Rectal smooth muscle tissue (tissue), 1 donor: ENCODE results near the gene ABL1.
"Not testable (repeated sequence)": the region's sequence is repeated elsewhere in the genome, so short reads cannot be mapped to it uniquely, and the experiment has no call there.

Source experiments
- H3K27ac ChIP-seq: one replicate; pipeline ENCODE4 v1.7.0; 2013; ENCODE audit warnings: low read depth, low read length, inconsistent platforms
- H3K27me3 ChIP-seq: one replicate; pipeline ENCODE4 v1.7.0; 2013; ENCODE audit warnings: low read length; ENCODE audit not compliant: control insufficient read depth, insufficient read depth
- H3K36me3 ChIP-seq: one replicate; pipeline ENCODE4 v1.7.0; 2013; ENCODE audit warnings: low read length; ENCODE audit not compliant: control insufficient read depth, insufficient read depth
- H3K4me1 ChIP-seq: one replicate; pipeline ENCODE4 v1.7.0; 2013; ENCODE audit warnings: low read length; ENCODE audit not compliant: control insufficient read depth, insufficient read depth
- H3K4me3 ChIP-seq: one replicate; pipeline ENCODE4 v1.7.0; 2013; ENCODE audit warnings: low read length
- H3K9ac ChIP-seq: one replicate; pipeline ENCODE4 v1.7.0; 2013; ENCODE audit warnings: low read length

Gene ABL1

GRCh38 chr9:130845901-130846481, 10.9 kb downstream of the ABL1 start:
- Histone ChIP-seq H3K9ac (no peak overlapping the region), H3K27ac (peak overlapping the region; percentile 96), H3K27me3 (no peaks in the 10 kb centered on the region), H3K4me1 (peaks cover 71% of the 10 kb centered on the region), H3K36me3 (no peaks in the 10 kb centered on the region), H3K4me3 (peak overlapping the region; percentile 40)

GRCh38 chr9:130846487-130847305, 11.6 kb downstream of the ABL1 start:
- Histone ChIP-seq H3K9ac (no peak overlapping the region), H3K4me3 (peak overlapping the region; percentile 40), H3K4me1 (peaks cover 71% of the 10 kb centered on the region), H3K27ac (peak overlapping the region; percentile 96), H3K27me3 (no peaks in the 10 kb centered on the region), H3K36me3 (no peaks in the 10 kb centered on the region)

GRCh38 chr9:130847306-130848217, 12.5 kb downstream of the ABL1 start:
- Histone ChIP-seq H3K9ac (no peak overlapping the region), H3K4me3 (no peak overlapping the region), H3K4me1 (peaks cover 65% of the 10 kb centered on the region), H3K27me3 (no peaks in the 10 kb centered on the region), H3K36me3 (no peaks in the 10 kb centered on the region), H3K27ac (peak overlapping the region; percentile 96)

GRCh38 chr9:130848514-130848913, 13.5 kb downstream of the ABL1 start:
- H3K27me3 ChIP-seq, H3K4me3 ChIP-seq, H3K9ac ChIP-seq, H3K36me3 ChIP-seq: not testable (repeated sequence)
- Histone ChIP-seq H3K27ac (peak overlapping the region; percentile 96), H3K4me1 (peaks cover 55% of the 10 kb centered on the region)

GRCh38 chr9:130849356-130849755, 14.3 kb downstream of the ABL1 start:
- peak overlapping the region; percentile 45 for H3K27ac ChIP-seq
- H3K4me3 ChIP-seq, result no peak overlapping the region
- no peaks in the 10 kb centered on the region for H3K27me3 ChIP-seq
- no peak overlapping the region for H3K9ac ChIP-seq
- H3K36me3 ChIP-seq, result peaks cover 4% of the 10 kb centered on the region
- H3K4me1 ChIP-seq, result peaks cover 50% of the 10 kb centered on the region

- H3K27ac ChIP-seq, result peak overlapping the region; percentile 61
- H3K9ac ChIP-seq, result no peak overlapping the region
- H3K4me1 ChIP-seq, result peaks cover 26% of the 10 kb centered on the region
- peaks cover 11% of the 10 kb centered on the region for H3K36me3 ChIP-seq
- no peaks in the 10 kb centered on the region for H3K27me3 ChIP-seq
- H3K4me3 ChIP-seq, result no peak overlapping the region
Observed at GRCh38 chr9:130852801-130853200, 17.7 kb downstream of the ABL1 start.

- Histone ChIP-seq H3K4me3 (no peak overlapping the region), H3K4me1 (peaks cover 28% of the 10 kb centered on the region), H3K27ac (no peak overlapping the region)
Observed at GRCh38 chr9:130854092-130854491, 19.0 kb downstream of the ABL1 start.

GRCh38 chr9:130854835-130855234, 19.8 kb downstream of the ABL1 start:
- peaks cover 11% of the 10 kb centered on the region for H3K36me3 ChIP-seq
- no peak overlapping the region for H3K4me3 ChIP-seq
- peaks cover 29% of the 10 kb centered on the region for H3K4me1 ChIP-seq
- peak overlapping the region; percentile 21 for H3K27ac ChIP-seq
- H3K9ac ChIP-seq, result no peak overlapping the region
- no peaks in the 10 kb centered on the region for H3K27me3 ChIP-seq

More at GRCh38 chr9:130854092-130854491, 19.0 kb downstream of the ABL1 start:
- Histone ChIP-seq H3K9ac (no peak overlapping the region), H3K27me3 (no peaks in the 10 kb centered on the region), H3K36me3 (peaks cover 11% of the 10 kb centered on the region)

- no peaks in the 10 kb centered on the region for H3K27me3 ChIP-seq
- no peak overlapping the region for H3K27ac ChIP-seq
- no peak overlapping the region for H3K4me3 ChIP-seq
- no peak overlapping the region for H3K9ac ChIP-seq
- peaks cover 11% of the 10 kb centered on the region for H3K36me3 ChIP-seq
- peaks cover 42% of the 10 kb centered on the region for H3K4me1 ChIP-seq
Observed at GRCh38 chr9:130856474-130856873, 21.4 kb downstream of the ABL1 start.

- H3K27me3 ChIP-seq, result no peaks in the 10 kb centered on the region
- no peak overlapping the region for H3K9ac ChIP-seq
- peaks cover 15% of the 10 kb centered on the region for H3K36me3 ChIP-seq
- H3K4me1 ChIP-seq, result peaks cover 56% of the 10 kb centered on the region
- peak overlapping the region; percentile 27 for H3K27ac ChIP-seq
- H3K4me3 ChIP-seq, result no peak overlapping the region
Observed at GRCh38 chr9:130857864-130858738, 23.0 kb downstream of the ABL1 start.

- Histone ChIP-seq H3K27ac (peak overlapping the region; percentile 27), H3K36me3 (peaks cover 13% of the 10 kb centered on the region), H3K9ac (no peak overlapping the region), H3K4me1 (peaks cover 63% of the 10 kb centered on the region), H3K4me3 (no peak overlapping the region), H3K27me3 (no peaks in the 10 kb centered on the region)
Observed at GRCh38 chr9:130858739-130859705, 24.0 kb downstream of the ABL1 start.
